ENCODE results near the gene PARN.

Gene PARN

GRCh38 chr16:14566599-14566998 lies 63.5 kb downstream of the PARN start:
- TF ChIP-seq CTCF (conservative IDR thresholded peaks at IDR 0.05): no peak
- H3K27ac ChIP-seq: peak overlapping the region; percentile 79

- TF ChIP-seq CTCF (conservative IDR thresholded peaks at IDR 0.05): no peak
- H3K27ac ChIP-seq: peak overlapping the region; percentile 79
Measured at GRCh38 chr16:14565688-14566025, 64.4 kb downstream of the PARN start.

- TF ChIP-seq CTCF (conservative IDR thresholded peaks at IDR 0.05): no peak
- H3K27ac ChIP-seq: peak overlapping the region; percentile 79
Measured at GRCh38 chr16:14564861-14565687, 65.0 kb downstream of the PARN start.

- no peak for TF ChIP-seq CTCF (conservative IDR thresholded peaks at IDR 0.05)
- peak overlapping the region; percentile 79 for H3K27ac ChIP-seq
Measured at GRCh38 chr16:14564323-14564722, 65.7 kb downstream of the PARN start.

GRCh38 chr16:14562691-14563491 lies 67.2 kb downstream of the PARN start:
- no peak for TF ChIP-seq CTCF (conservative IDR thresholded peaks at IDR 0.05)
- H3K27ac ChIP-seq: peak overlapping the region; percentile 79

- H3K27ac ChIP-seq: peak overlapping the region; percentile 44; the same call in 1 of the 2 replicates
- TF ChIP-seq CTCF (conservative IDR thresholded peaks at IDR 0.05): no peak
Measured at GRCh38 chr16:14560523-14560922, 69.5 kb downstream of the PARN start.

GRCh38 chr16:14559809-14560241 lies 70.2 kb downstream of the PARN start:
- no peak for TF ChIP-seq CTCF (conservative IDR thresholded peaks at IDR 0.05)

More at GRCh38 chr16:14559809-14560241, 70.2 kb downstream of the PARN start:
- H3K27ac ChIP-seq: peak overlapping the region; percentile 44
